DMS114 treated with DMSO at 0.1 percent for 48 hours (cell line): ENCODE measurements around the gene HRCT1.
"Not testable (repeated sequence)": the region's sequence is repeated elsewhere in the genome, so short reads cannot be mapped to it uniquely, and the experiment has no call there.

ENCODE experiments used
- DNase-seq: peaks from one replicate; lab custom pipeline; 2025; ENCODE audit not compliant: unreplicated experiment; lab: John Stamatoyannopoulos, UW

HRCT1 gene

DNA sequence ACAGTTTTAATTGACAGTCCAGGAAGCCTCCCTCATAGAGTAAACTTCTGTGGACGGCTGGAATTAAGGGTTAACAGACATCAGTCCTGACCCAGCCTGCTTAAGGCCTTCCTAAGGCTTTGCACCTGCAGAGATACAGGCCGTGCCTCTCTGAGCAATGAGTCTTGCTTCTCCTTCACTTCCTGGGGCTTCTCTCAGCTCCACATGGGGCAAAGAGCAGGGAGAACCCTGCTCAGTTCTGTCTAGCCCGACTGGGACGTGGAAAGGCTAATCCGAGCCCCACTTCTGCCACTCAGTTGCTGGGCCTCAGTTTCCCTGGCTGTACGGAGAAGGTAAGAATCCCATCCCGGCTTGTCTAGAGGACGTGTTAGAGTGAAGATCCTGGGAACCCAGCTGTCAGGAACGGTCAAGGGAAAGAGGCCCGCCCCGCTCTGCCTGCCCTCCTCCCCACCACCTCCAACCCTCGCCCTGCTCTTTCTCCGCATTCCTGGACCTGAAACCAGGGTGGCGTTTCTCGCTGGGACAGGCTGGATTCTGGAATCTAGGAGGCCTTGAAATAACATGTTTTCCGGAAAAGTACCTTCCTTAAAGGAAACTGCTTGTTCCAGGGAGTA, 9.8 kb downstream of the HRCT1 start:
- no peak for DNase-seq

DNA sequence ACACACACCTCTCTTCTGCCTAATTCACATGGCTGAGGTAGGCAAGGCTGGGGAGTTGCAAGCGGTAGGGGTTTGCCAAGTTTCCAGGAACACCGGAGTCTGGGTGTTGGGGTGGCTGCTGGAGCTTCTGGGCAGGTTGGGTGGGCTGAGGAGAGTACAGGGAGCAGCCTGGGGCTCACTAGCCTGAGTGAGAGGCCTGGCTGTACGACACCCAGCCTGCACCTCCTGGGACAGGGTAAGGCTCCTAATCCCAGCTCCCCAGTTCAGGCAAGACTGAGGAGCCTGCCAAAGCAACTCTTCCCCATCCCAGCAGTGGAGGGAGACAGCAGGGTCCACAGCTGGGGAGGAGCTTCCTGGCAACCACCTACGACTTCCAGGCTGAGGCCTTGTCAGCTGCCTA, 11.3 kb downstream of the HRCT1 start:
- DNase-seq: no peak

DNA sequence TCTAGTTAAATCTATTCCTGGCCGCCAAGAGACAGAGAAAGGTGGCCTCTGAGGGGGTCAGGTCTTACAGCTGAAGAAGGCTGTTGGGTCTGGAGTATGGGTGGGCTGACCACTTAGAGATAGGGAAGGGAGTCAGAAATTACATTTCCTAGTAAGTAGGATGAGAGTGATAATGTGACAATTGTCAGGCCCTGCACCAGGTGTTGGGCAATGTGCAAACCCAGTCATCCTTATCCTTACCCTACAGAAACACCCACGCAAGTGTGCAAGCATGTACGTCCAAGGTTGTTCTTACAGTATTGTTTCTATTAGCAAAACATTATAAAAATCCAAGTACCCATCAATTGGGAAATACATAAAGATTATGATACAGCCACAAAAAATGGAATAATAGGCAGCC, 12.8 kb downstream of the HRCT1 start:
- DNase-seq: no peak

DNA sequence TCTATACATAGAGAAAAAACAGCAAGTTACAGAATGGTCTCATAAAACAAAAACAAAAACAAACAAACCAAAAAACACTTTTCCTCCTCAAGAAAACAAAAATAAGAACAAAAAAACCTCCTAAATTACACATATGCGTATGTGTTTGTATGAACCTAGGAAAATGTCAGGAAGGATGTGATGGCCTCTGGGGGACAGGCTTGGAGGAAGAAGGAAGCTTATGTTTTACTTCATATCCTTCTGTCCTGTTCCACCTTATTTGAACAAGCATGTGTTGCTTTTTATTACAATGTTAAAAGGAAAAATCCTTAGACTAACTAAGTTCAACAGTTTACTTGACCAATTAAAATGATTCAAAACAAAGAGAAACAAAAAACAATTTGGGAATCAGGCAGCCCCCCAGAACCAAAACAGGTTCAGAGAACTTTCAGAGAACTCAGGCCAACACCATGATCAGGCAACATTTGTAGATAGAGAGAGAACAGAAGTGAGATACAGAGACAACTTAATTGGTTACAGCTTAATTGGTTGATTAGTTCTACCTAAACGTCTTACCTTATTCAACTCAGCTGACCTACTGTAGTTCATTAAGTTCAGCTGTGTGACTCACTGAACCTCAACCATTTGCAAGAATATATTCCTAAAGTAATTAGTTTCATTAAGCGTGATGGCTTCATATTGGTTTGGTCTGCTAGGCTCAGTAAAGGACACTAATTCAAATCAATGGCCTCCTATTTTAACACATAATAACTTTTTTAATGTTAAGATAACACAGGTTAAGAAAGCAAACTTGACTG, 13.4 kb downstream of the HRCT1 start:
- no peak for DNase-seq

DNA sequence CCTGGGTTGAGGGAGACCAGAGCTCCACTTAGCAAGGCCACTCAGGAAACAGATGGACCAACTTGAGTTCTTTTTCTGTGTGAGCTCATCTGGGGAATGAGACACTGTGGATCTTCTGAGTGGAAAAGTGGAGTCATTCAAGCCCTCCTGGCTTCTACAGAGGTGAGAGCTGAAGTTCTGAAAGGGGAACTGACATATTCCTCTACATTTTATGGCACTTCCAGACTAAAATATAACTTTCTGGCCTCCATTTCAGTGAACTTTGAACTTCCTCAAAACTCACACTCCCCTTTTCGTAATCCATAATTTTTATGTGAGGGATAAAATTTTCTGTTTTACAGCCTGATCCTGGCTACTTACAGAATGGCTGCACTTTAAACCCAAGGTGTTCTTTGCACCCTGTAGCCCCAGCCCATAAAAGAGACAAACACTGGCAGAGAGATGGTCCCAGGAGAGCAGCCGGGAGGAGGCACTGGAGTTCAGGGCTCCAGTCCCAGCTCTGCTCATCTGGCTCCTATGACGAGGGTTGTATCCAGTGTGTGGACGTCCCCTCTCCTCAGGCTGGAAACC, 14.1 kb downstream of the HRCT1 start:
- no peak for DNase-seq

DNA sequence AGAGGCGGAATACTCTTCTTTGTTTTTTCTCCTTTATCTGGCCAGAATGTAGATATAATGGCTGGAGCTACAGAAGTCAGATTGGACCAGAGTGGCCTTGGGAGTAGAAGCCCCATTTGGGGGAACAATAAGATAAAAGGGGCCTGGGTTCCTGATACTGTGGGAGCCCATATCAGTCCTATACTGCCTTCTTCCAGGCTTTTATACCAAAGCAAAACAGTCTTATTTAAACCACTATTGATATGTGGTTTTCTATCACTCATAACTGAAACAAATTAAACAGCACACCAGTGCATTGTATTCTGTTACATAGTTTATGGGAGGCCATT, 17.6 kb downstream of the HRCT1 start:
- DNase-seq: no peak

DNA sequence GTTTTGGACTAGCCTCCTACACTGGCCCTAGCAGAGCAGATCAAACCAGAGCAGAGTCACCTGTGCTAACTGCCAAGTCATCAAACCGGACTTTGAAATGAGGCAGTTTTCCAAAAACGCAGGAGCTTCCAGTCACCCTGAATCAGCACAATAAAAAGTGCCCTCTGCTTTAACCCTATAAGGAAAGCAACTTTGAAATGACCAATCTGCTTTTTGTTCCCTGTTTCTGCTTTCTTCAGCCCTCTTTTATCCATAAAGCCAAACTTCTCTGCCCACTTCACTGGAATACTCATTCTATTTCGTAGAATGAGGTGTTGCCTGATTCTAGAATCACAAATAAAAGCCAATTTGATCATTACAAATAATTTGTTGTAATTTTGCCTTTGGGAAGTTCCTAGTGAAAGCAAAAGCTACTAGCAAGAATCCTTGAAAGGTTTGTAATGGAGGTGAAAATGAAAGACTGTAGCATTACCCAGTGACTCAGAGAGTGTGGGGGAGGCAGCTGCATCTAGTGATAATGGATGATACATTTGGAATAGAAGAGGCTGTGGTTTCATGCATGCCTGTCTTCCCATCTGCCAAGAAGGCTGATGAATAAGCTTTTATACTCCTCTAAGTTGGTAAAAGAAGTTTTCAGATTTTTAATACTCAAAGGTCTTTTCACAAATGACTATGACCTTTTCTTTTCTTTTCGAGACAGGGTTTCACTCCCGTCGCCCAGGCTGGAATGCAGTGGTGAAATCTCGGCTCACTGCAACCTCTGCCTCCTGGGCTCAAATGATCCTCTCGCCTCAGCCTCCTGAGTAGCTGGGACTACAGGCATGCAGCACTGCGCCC, 18.1 kb downstream of the HRCT1 start:
- no peak for DNase-seq

DNA sequence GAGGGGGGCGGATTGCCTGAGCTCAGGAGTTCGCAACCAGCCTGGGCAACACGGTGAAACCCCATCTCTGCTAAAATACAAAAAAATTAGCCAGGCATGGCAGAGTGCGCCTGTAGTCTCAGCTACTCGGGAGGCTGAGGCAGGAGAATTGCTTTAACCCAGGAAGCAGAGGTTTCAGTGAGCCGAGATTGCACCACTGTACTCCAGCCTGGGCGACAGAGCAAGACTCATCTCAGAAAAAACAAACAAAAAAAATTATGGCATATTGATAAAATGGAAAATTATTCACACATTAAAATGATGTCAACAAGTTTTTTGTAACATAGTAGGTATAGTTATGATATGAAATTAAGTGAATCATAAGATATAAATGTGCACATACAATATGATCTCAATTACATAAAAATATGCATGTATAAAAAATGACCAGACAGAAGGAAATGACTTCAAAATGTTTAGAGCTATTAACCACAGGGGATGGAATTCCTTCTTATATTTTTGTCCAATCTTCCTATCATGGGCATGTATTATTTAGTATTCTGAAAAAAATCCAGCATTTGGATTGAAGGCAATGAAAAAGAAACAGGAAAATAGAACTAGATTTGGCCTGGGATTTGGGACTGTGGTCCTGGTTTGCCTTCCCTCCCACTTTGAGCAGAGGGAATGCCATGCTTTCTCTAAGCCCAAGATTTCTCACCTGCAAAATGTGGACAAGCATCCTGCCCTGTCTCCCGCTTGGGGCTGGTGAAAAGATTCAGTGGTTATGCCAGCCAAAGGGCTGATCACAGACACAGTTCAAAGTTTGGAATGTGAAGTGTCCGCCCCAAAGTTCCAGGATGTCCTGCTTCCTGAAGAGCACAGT, 22.8 kb downstream of the HRCT1 start:
- no peak for DNase-seq

DNA sequence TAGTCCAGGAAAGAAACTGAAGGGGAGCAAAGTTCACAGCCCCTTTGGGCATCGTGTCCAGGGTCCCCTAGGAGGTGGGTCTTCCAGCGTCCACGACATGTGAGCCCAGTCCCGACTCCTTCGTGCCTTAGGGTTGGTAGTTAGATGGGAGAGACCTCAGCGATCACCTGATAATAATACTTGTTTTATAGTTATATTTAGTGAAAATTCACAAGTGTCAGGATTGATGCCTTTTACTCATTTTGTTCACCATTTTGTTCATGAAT, 23.4 kb downstream of the HRCT1 start:
- DNase-seq: no peak

DNA sequence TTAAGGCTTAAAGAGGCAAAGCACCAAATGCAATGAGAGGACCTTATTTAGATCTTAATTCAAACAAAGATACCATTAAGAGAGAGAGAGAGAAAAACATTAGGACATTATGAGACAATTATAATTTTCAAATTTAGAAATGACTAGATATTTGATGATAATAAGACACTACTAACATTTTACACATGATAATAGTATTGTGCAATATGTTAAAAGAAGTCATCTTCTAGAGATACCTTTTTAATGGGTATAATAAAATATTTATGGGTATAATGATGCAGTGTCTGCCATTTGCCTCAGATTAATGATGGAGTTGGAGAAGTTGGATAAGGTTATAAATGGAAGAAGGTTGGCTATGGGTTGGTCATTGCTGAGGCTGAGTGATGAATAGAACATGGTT, 24.5 kb downstream of the HRCT1 start:
- no peak for DNase-seq

DNA sequence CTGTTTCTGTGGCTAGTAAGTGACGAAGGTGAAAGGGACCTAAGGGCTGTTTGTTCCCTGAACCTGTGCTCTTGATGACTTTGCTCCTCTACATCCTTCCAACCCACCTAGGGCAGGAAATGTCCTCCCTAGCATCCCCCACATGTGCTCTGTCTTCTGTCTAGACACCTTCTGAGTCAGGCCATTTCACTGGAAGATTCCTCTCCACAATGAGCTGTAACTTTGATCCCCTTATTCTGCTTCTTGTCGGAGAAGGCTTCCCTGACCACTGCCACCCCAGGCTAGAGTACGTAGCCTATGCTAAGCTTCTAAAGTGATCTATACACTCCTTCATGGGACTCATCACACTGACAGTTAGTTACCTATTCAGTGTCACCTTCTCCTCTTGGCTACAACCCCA, 25.0 kb downstream of the HRCT1 start:
- no peak for DNase-seq

DNA sequence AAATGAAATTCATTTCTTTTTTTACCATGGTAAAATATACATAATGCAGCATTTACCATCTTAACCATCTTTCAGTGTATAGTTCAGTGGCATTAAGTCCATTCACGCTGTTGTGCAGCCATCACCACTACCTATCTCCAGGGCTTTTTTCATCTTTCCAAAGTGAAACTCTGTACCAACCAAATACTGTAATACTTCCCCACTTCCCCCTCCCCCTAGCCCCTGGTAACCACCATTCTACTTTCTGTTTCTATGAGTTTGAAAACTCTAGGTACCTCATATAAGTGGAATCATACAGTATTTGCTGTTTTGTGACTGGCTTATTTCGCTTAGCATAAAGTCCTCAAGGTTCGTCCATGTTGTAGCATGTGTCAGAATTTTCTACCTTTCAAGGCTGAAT, 26.7 kb downstream of the HRCT1 start:
- DNase-seq: no peak

DNA sequence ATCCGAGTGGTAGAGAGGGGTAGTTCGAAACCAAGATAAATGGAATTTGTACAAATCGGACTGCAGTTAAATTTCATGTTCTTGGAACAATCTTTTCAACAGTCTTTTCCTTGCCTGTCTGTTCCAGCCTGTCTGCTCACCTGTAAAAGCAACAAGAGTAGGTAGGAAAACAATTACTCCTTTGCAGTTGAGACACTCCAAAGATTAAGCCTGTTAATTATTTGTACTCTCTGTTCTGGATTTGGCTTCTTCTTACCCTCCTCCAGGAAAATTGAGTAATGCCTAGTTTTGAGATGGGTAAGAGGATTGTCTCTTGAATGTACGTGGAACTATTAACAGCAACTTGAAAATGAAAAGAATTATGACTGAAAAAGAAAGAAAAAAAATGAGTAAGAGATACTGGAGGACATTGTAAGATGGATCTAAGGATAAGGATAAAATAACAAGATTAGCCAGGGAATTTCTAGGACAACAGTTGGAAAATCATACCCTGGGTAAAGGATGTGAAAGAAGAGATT, 27.6 kb downstream of the HRCT1 start:
- no peak for DNase-seq

DNA sequence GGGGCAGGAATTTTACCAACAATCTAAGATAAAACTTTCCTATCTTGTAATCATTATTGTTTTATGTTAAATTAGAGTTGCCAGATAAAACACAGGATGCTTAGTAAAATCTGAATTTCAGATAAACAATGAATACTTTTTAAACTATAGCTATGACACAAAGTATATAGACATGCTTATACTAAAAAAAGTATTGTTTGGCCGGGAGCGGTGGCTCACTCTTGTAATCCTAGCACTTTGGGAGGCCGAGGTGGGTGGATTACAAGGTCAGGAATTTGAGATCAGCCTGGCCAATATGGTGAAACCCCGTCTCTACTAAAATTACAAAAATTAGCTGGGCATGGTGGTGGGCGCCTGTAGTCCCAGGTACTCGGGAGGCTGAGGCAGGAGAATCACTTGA, 28.1 kb downstream of the HRCT1 start:
- not testable (repeated sequence) for DNase-seq

DNA sequence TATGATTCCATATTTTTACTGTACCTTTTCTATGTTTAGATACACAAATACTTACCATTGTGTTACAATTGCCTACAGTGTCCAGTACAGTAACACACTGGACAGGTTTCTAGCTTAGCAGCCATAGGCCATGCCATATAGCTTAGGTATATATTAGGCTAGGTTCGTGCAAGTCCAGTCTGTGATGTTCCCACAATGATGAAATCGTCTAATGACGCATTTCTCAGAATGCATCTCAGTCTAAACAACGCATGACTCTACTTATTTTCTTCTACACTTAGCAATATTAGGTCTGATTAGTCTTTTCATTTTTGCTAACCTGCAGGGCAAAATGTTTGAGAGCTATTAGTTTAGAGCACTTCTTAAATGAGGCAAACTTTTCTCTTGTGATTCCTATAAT, 29.3 kb downstream of the HRCT1 start:
- no peak for DNase-seq

DNA sequence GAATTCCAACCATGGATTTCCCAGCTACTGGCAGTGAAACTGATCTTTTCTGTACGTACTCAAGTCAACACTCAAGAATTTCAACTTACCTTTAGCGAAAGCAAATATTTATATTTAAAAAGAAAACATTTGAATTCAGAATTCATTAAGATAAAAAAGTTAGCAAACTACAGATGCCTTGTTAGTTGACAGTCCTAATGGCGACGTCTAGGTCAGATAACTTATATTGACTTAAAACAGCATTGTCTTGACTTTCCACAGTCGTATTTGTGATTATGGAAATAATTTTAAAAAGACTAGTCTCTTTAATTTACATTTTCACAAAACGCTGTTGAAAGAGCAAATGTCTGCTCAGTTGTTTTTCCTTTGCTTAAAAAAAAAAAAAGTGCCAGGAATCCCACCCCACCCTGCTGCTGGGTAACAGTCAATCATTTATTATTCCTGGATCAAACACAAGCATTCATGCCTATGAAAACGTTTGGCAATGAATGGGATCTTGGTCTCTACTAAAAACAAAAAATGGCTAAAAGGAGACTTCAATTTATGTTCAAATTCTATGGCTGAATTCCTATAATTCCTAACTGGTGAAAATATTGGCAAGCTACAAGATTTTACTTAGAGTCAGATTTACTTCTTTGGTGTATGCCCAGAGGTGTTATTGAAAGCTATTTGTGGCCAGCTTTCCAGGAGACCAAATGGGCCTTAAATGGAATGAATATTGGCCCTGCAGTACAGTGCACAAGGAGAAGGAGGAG, 29.9 kb downstream of the HRCT1 start:
- DNase-seq: no peak

DNA sequence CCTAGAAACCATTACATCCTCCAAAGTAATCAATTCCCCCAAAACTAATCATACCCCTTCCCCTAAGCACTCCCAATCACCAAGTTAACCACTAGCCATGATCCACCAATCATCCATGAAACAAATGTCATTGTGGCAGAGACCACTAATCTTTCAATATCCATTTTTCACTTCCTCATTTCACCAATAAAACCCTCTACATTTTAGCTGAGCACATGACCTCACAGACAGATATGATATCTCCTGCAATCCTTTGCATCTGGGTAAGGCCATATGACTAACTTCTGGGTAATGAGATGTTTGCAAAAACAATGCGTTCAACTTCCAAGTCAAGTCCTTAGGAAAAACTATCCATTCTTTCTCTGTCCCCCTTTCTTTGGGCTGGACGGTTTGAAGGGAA, 31.2 kb downstream of the HRCT1 start:
- DNase-seq: no peak

DNA sequence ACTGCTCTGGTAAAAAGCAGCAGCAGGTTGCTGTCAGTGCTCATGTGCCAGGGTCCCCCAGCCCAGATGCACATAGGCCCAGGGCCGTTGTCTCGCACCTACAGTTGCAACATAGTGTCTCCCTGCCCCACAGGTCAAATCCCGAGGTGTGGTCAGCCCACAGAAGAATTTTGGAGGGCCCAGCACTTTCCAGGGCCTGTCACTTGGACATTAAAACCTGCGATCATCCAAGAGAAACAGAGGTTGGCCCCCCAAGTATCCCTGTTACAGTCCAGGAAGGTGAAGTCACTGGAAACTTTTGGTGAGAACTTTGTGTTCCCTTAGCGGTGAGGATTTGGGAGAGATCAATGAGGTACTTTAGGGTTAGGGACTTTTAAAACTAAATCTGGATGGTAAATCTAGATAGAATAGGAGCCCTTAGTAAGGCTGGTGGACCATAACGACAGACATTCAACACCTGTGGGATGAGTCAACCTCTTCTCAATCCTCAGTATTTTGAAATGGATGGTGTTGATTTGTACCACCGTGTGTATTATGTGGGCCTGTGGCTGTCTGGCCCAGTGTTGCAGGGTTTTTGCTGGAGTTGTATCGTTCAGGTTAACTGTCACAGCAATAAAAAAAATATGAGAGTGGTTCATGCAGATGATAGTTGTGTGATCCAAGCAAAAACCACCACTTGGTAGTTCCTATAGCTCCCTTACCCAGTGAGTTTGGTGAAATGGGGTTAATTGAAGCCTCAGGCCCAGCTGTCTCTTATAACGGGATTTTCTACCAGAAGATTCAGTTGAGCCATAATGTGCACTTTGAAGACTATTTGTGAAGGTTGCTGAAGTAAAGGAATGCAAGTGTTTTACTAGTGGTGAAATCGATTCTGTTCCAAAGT, 32.7 kb downstream of the HRCT1 start:
- no peak for DNase-seq

DNA sequence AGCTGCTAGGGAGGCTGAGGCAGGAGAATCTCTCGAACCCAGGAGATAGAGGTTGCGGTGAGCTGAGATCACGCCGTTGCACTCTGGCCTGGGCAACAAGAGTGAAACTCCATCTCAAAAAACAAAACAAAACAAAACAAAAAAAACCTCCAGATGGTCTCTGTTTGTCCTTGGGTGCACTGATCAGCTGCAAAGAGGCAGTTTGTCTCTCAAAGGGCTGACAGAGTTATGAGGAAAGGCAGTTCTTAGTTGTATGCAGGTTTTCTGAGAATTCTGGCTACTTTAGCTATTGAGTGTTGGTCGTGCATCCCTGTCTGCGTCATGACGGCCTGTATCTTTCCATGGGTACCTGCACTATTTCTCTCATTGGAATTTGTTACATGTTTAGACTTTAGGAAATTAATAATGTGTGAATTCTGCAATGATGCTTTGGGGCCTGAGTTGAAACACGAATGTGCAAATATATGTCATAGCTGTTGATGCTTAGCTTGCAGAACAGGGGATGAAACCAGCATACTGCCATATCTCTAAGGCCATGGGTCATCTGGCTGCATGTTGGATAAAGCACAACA, 33.8 kb downstream of the HRCT1 start:
- DNase-seq: no peak
